Stomach (tissue), 4 donors: ENCODE measurements around the gene NMUR2.

Experiments
- POLR2AphosphoS5 ChIP-seq, 3 donors: sonication (generic); formaldehyde crosslinking; IDR thresholded peaks; one replicate each; pipeline ENCODE4 v1.6.1; 2016; ENCODE audit warnings: antibody characterized with exemption in 3 of 3
- TF ChIP-seq, protein P1 (sequence below), 7 experiments: fragments of 450-650 bp in 4 of 7; fragments of 200-600 bp in 3 of 7; sonication (generic) in 3 of 7; IDR thresholded peaks; one replicate each; pipeline ENCODE4 v1.5.1; 2016 to 2019; ENCODE audit warnings: antibody characterized with exemption in 7 of 7, control low read depth in 2 of 7, mild to moderate bottlenecking in 1 of 7

DNA sequence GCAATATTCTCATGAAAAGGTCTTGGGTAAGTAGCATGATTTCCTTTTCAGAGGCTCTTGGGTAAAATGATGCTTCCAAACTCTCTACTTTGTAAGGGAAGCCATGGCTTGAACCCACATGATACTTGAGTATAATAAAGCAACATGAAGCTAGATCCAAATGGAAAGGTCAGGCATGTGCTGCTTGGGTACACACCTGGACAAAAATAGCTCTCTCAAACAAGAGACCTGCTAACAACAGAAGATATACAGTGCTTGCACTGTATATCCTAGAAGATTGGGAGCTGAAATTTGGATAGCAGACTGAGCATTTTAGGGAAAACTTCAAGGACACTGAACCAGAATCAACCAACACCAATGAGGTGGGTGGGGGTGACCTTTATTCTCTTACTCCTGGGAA, 40.2 kb downstream of the NMUR2 start:
- TF ChIP-seq, protein P1, sequence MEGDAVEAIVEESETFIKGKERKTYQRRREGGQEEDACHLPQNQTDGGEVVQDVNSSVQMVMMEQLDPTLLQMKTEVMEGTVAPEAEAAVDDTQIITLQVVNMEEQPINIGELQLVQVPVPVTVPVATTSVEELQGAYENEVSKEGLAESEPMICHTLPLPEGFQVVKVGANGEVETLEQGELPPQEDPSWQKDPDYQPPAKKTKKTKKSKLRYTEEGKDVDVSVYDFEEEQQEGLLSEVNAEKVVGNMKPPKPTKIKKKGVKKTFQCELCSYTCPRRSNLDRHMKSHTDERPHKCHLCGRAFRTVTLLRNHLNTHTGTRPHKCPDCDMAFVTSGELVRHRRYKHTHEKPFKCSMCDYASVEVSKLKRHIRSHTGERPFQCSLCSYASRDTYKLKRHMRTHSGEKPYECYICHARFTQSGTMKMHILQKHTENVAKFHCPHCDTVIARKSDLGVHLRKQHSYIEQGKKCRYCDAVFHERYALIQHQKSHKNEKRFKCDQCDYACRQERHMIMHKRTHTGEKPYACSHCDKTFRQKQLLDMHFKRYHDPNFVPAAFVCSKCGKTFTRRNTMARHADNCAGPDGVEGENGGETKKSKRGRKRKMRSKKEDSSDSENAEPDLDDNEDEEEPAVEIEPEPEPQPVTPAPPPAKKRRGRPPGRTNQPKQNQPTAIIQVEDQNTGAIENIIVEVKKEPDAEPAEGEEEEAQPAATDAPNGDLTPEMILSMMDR (IDR thresholded peaks at IDR 0.05): no peak
- no peak for TF ChIP-seq POLR2AphosphoS5 (IDR thresholded peaks at IDR 0.05)
